Fibroblast of lung (primary cell): ENCODE results near the gene MELTF.

Source experiments
- EZH2 ChIP-seq: IDR thresholded peaks from 2 replicates; pipeline ENCODE4 v1.5.1; 2012; ENCODE audit warnings: low read length, control low read depth, mild to moderate bottlenecking; ENCODE audit errors: missing control alignments
- TF ChIP-seq, protein P1 (sequence below), 2 donors: IDR thresholded peaks in 1 of 2; conservative IDR thresholded peaks in 1 of 2; 1 replicate in 1 of 2; 2 replicates in 1 of 2; pipeline ENCODE4 v1.5.1; 2011 to 2012; ENCODE audit warnings: low read length in 2 of 2, control low read depth in 1 of 2, inconsistent platforms in 1 of 2, low read depth in 1 of 2, mild to moderate bottlenecking in 1 of 2

DNA sequence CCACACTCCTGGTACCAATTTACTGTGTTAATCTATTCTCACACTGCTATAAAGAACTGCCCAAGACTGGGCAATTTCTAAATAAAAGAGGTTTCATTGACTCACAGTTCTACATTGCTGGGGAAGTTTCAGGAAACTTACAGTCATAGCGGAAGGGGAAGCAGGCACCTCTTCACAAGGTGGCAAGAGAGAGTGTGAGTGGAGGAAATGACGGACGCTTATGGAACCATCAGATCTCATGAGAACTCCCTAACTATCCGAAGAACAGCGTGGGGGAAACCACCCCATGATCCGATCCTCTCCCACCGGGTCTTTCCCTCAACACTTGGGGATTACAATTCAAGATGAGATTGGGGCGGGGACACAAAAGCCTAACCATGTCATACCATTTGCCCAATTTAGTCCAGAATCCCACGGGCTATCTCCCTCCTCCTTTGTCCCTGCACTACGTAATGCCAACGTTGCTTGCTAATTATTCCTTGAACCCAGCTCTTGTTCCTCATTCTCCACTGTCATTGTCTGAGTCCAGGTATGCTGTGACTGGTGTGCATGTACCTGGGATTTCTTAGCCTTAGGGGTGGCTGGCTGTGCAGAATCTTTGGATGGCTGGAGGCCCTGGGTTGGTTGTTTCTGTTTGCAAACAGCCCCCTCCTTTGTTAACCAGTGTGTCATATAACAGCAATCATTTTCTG, 64.4 kb downstream of the MELTF start:
- TF ChIP-seq, protein P1, sequence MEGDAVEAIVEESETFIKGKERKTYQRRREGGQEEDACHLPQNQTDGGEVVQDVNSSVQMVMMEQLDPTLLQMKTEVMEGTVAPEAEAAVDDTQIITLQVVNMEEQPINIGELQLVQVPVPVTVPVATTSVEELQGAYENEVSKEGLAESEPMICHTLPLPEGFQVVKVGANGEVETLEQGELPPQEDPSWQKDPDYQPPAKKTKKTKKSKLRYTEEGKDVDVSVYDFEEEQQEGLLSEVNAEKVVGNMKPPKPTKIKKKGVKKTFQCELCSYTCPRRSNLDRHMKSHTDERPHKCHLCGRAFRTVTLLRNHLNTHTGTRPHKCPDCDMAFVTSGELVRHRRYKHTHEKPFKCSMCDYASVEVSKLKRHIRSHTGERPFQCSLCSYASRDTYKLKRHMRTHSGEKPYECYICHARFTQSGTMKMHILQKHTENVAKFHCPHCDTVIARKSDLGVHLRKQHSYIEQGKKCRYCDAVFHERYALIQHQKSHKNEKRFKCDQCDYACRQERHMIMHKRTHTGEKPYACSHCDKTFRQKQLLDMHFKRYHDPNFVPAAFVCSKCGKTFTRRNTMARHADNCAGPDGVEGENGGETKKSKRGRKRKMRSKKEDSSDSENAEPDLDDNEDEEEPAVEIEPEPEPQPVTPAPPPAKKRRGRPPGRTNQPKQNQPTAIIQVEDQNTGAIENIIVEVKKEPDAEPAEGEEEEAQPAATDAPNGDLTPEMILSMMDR (conservative IDR thresholded peaks at IDR 0.05 in 1 of 2, IDR thresholded peaks at IDR 0.05 in 1 of 2; ENCODE audit: low read depth in 1 of 2, low read length in 2 of 2): no peak
- TF ChIP-seq EZH2: no peak
